B cell (primary cell): ENCODE data around the gene ZFR2. TPM values are rescaled to one million over a fixed set of nuclear protein-coding genes. Genes with fewer than 3 reads are reported as not detected.

Source experiments
- ATAC-seq: fragments of 200-7000 bp; cut with Tn5 transposase; one replicate; pipeline ENCODE4 v1.10.0; 2021; ENCODE audit warnings: low read depth, mild to moderate bottlenecking, moderate number of reproducible peaks, moderate library complexity
- CTCF ChIA-PET: fragments of 350-600 bp; sonication (Branson Sonifier 250); formaldehyde crosslinking; loops from one replicate; lab custom pipeline; 2021; ENCODE audit warnings: antibody characterized with exemption, inconsistent platforms; lab: Charles Lee
- POLR2A ChIA-PET: fragments of 350-600 bp; sonication (Branson Sonifier 250); formaldehyde crosslinking; loops from one replicate; lab custom pipeline; 2021; ENCODE audit warnings: antibody characterized with exemption; lab: Charles Lee
- DNase-seq: peaks from one replicate; pipeline ENCODE4 v3.0.0; 2013
- H2AFZ ChIP-seq: 2 replicates; pipeline ENCODE4 v1.6.1; 2012; ENCODE audit warnings: mild to moderate bottlenecking, low read depth, low read length; ENCODE audit not compliant: insufficient read depth, poor library complexity, severe bottlenecking
- H3K27ac ChIP-seq, 2 donors: 1 replicate in 1 of 2; 2 replicates in 1 of 2; pipeline ENCODE4 v1.5.1; 2012 to 2013; ENCODE audit warnings: low read length in 2 of 2, mild to moderate bottlenecking in 2 of 2, moderate library complexity in 1 of 2
- H3K27me3 ChIP-seq, 4 experiments: fragments of 200-600 bp in 1 of 4; sonication (generic) in 1 of 4; replicated peaks in 1 of 4; 1 replicate in 2 of 4; 2 replicates in 2 of 4; pipeline versions ENCODE4 v1.6.1 to v1.7.0; 2013 to 2016; ENCODE audit warnings: low read length in 3 of 4, mild to moderate bottlenecking in 2 of 4, mixed read lengths in 1 of 4, moderate library complexity in 1 of 4; ENCODE audit not compliant: insufficient read depth in 4 of 4, control insufficient read depth in 3 of 4; ENCODE audit errors: control extremely low read depth in 1 of 4
- H3K36me3 ChIP-seq, 2 experiments: replicated peaks in 1 of 2; 1 replicate in 1 of 2; 2 replicates in 1 of 2; pipeline versions ENCODE4 v1.6.1 to v1.7.1; 2013; ENCODE audit warnings: low read length in 1 of 2; ENCODE audit not compliant: insufficient read depth in 2 of 2, control insufficient read depth in 1 of 2; ENCODE audit errors: control extremely low read depth in 1 of 2, extremely low read depth in 1 of 2
- H3K4me1 ChIP-seq, 2 donors: fragments of 200-600 bp in 1 of 2; sonication (generic) in 1 of 2; 1 replicate in 1 of 2; 2 replicates in 1 of 2; pipeline versions ENCODE4 v1.5.1 to v1.6.1; 2013 to 2017; ENCODE audit warnings: low read length in 2 of 2; ENCODE audit not compliant: control insufficient read depth in 2 of 2, insufficient read depth in 2 of 2
- H3K4me2 ChIP-seq: replicated peaks from 2 replicates; pipeline ENCODE3; 2012; ENCODE audit warnings: mild to moderate bottlenecking, low read depth, low read length; ENCODE audit not compliant: poor library complexity, severe bottlenecking
- H3K4me3 ChIP-seq, 5 experiments: fragments of 200-600 bp in 1 of 5; sonication (generic) in 1 of 5; 1 replicate in 3 of 5; 2 replicates in 2 of 5; pipeline versions ENCODE4 v1.5.1 to v1.7.0; 2011 to 2016; ENCODE audit warnings: low read length in 4 of 5, mild to moderate bottlenecking in 4 of 5, low read depth in 2 of 5, control low read depth in 1 of 5, moderate library complexity in 1 of 5; ENCODE audit not compliant: insufficient read depth in 1 of 5; ENCODE audit errors: control extremely low read depth in 1 of 5, extremely low read depth in 1 of 5
- H3K79me2 ChIP-seq: fragments of 200-600 bp; sonication (generic); one replicate; pipeline ENCODE4 v1.6.0; 2016; ENCODE audit warnings: low read length; ENCODE audit not compliant: control insufficient read depth, insufficient read depth
- H3K9ac ChIP-seq: fragments of 200-600 bp; sonication (generic); 2 replicates; pipeline ENCODE4 v1.6.1; 2017; ENCODE audit warnings: mild to moderate bottlenecking, low read length, moderate library complexity
- H3K9me3 ChIP-seq, 3 donors: one replicate each; pipeline versions ENCODE4 v1.6.1 to v1.7.1; 2013; ENCODE audit warnings: low read length in 2 of 3; ENCODE audit not compliant: control insufficient read depth in 2 of 3, insufficient read depth in 1 of 3; ENCODE audit errors: control extremely low read depth in 1 of 3
- H4K20me1 ChIP-seq: 2 replicates; pipeline ENCODE4 v1.6.0; 2012; ENCODE audit warnings: mild to moderate bottlenecking, low read length; ENCODE audit not compliant: insufficient read depth, control insufficient read depth, poor library complexity, severe bottlenecking
- H3K27ac Mint-ChIP-seq: one replicate; pipeline ENCODE4 v1.8.0; 2021; ENCODE audit warnings: mixed read lengths
- H3K27me3 Mint-ChIP-seq: one replicate; pipeline ENCODE4 v1.8.0; 2021; ENCODE audit warnings: mixed read lengths
- H3K4me1 Mint-ChIP-seq: one replicate; pipeline ENCODE4 v1.8.0; 2021; ENCODE audit warnings: mixed read lengths
- H3K4me3 Mint-ChIP-seq: one replicate; pipeline ENCODE4 v1.8.0; 2021; ENCODE audit warnings: mixed read lengths
- H3K9me3 Mint-ChIP-seq: one replicate; pipeline ENCODE4 v1.8.0; 2022; ENCODE audit warnings: mixed read lengths; ENCODE audit not compliant: insufficient read depth
- CTCF ChIP-seq: fragments of 200-600 bp; IDR thresholded peaks from one replicate; pipeline ENCODE4 v1.8.0; 2022; ENCODE audit warnings: antibody characterized with exemption, mild to moderate bottlenecking
- EZH2 ChIP-seq: IDR thresholded peaks from 2 replicates; pipeline ENCODE4 v1.6.1; 2012; ENCODE audit warnings: borderline replicate concordance, low read depth, mild to moderate bottlenecking, moderate library complexity, low read length; ENCODE audit not compliant: insufficient read depth, poor library complexity, severe bottlenecking
- WGBS: methylation state at CpG from one replicate; pipeline ENCODE4 v1.1.5; 2013; ENCODE audit warnings: missing lambda C conversion rate; ENCODE audit not compliant: insufficient coverage; 5-methylcytosine and 5-hydroxymethylcytosine counted together
- intact Hi-C: fragments of 100-400 bp; cut with micrococcal nuclease; formaldehyde crosslinking; loops from one replicate; pipeline ENCODE4 v1.10.0; 2022
- polyA plus RNA-seq: library from polyadenylated mRNA; depleted of rRNA; stranded (reverse); fragments of >200 nt; gene quantifications from 2 replicates; pipeline ENCODE4 v1.2.3, GENCODE V29; 2012
- total RNA-seq, 2 donors: library from RNA; stranded (reverse); fragments of 120-200 nt in 1 of 2; gene quantifications; 1 replicate in 1 of 2; 2 replicates in 1 of 2; pipeline versions ENCODE4 v1.2.3 to v1.2.4, GENCODE V29; 2013 to 2022

Gene ZFR2
- total and polyA plus RNA-seq, 2 donors (not counting 1 experiment from before 2014, with no cell fraction given), result 0.36 to 0.39 TPM

GRCh38 chr19:3762130-3762473 lies 106.7 kb downstream of the ZFR2 start:
- Histone ChIP-seq H4K20me1 (peaks cover 21% of the 10 kb centered on the region), H3K79me2 (peaks cover 53% of the 10 kb centered on the region), H3K9ac (peak overlapping the region; percentile 100), H3K9me3 (peaks cover 0 to 3% (median 0%) of the 10 kb centered on the region in 3 donors), H3K4me2 (peak overlapping the region; percentile 95), H3K27me3 (no peaks in the 10 kb centered on the region), H3K4me3 (peak overlapping the region in 3 of 5 experiments; percentile 89 to 99 (median 97)), H3K27ac (peak overlapping the region; percentile 100), H3K4me1 (peaks cover 25 to 35% of the 10 kb centered on the region in 2 donors), H2AFZ (peak overlapping the region; percentile 85), H3K36me3 (peaks cover 0 to 29% of the 10 kb centered on the region in 2 experiments)
- peaks cover 37% of the 10 kb centered on the region for H3K4me1 Mint-ChIP-seq
- peak overlapping the region; percentile 99 for H3K4me3 Mint-ChIP-seq
- H3K27me3 Mint-ChIP-seq, result no peaks in the 10 kb centered on the region
- WGBS, result no CpG with 5 or more reads among the region's 1 CpG
- peak overlapping the region; percentile 100 for H3K27ac Mint-ChIP-seq
- ChIA-PET CTCF (interaction anchor here (0.6 to 2.9 kb wide), 18 partner anchors 10 to 1065 kb away, joined by 3 to 15 read pairs (median 3); partner anchors contain the start of genes EEF2, PIP5K1C and RAX2), POLR2A (interaction anchor here (0.5 to 2.2 kb wide), 9 partner anchors 50 to 1924 kb away, joined by 3 to 14 read pairs (median 5); partner anchors contain the start of genes DAPK3, DOHH, EEF2 and FEM1A)
- H3K9me3 Mint-ChIP-seq, result no peaks in the 10 kb centered on the region
- no peak for ATAC-seq
- TF ChIP-seq EZH2 (no peak), CTCF (no peak)
- DNase-seq, result no peak
- intact Hi-C loops, result loop anchor here (2.0 to 10.0 kb wide), 8 partner anchors 51 to 1923 kb away; partner anchors contain the start of genes CHAF1A, DPP9, EEF2 and FZR1
